ENCODE data around the gene OPA3.
"Not testable (repeated sequence)": the region's sequence is repeated elsewhere in the genome, so short reads cannot be mapped to it uniquely, and the experiment has no call there.

OPA3 gene

GRCh38 chr19:45621389-45621788, 36.8 kb upstream of the OPA3 start:
- DNase-seq (ENCODE audit: low read depth, low spot score), result no peak
- H3K4me3 ChIP-seq (ENCODE audit: low read depth, low read length), result no peak overlapping the region
- no peak for TF ChIP-seq CTCF (IDR thresholded peaks at IDR 0.05; ENCODE audit: low read depth, low read length)
- in situ Hi-C loops (cut with HindIII; ENCODE audit: low sequenced_read_pairs), result no loop called here

GRCh38 chr19:45616704-45617017, 32.1 kb upstream of the OPA3 start:
- no peak for TF ChIP-seq CTCF (IDR thresholded peaks at IDR 0.05; ENCODE audit: low read depth, low read length)
- H3K4me3 ChIP-seq (ENCODE audit: low read depth, low read length), result no peak overlapping the region
- in situ Hi-C loops (cut with HindIII; ENCODE audit: low sequenced_read_pairs), result no loop called here
- DNase-seq (ENCODE audit: low read depth, low spot score), result no peak

- peak; percentile 94 for DNase-seq (ENCODE audit: low read depth, low spot score)
- in situ Hi-C loops (cut with HindIII; ENCODE audit: low sequenced_read_pairs), result no loop called here
Measured at GRCh38 chr19:45615795-45616703, 31.4 kb upstream of the OPA3 start.

GRCh38 chr19:45615056-45615455, 30.5 kb upstream of the OPA3 start:
- DNase-seq (ENCODE audit: low read depth, low spot score); H3K4me3 ChIP-seq (ENCODE audit: low read depth, low read length); in situ Hi-C loops (cut with HindIII; ENCODE audit: low sequenced_read_pairs): not testable (repeated sequence)

More at GRCh38 chr19:45615795-45616703, 31.4 kb upstream of the OPA3 start:
- peak overlapping the region; percentile 10 for H3K4me3 ChIP-seq (ENCODE audit: low read depth, low read length)
- TF ChIP-seq CTCF (IDR thresholded peaks at IDR 0.05; ENCODE audit: low read depth, low read length), result no peak

GRCh38 chr19:45613926-45614725, 29.5 kb upstream of the OPA3 start:
- in situ Hi-C loops (cut with HindIII; ENCODE audit: low sequenced_read_pairs), result no loop called here
- no peak for TF ChIP-seq CTCF (IDR thresholded peaks at IDR 0.05; ENCODE audit: low read depth, low read length)
- peak; percentile 93 for DNase-seq (ENCODE audit: low read depth, low spot score)
- H3K4me3 ChIP-seq (ENCODE audit: low read depth, low read length), result no peak overlapping the region

- in situ Hi-C loops (cut with HindIII; ENCODE audit: low sequenced_read_pairs), result no loop called here
- no peak for DNase-seq (ENCODE audit: low read depth, low spot score)
- H3K4me3 ChIP-seq (ENCODE audit: low read depth, low read length), result no peak overlapping the region
- TF ChIP-seq CTCF (IDR thresholded peaks at IDR 0.05; ENCODE audit: low read depth, low read length), result no peak
Measured at GRCh38 chr19:45608948-45609347, 24.3 kb upstream of the OPA3 start.

Data from astrocyte of the spinal cord (primary cell).